ENCODE measurements around the gene AP3S2.

DNA sequence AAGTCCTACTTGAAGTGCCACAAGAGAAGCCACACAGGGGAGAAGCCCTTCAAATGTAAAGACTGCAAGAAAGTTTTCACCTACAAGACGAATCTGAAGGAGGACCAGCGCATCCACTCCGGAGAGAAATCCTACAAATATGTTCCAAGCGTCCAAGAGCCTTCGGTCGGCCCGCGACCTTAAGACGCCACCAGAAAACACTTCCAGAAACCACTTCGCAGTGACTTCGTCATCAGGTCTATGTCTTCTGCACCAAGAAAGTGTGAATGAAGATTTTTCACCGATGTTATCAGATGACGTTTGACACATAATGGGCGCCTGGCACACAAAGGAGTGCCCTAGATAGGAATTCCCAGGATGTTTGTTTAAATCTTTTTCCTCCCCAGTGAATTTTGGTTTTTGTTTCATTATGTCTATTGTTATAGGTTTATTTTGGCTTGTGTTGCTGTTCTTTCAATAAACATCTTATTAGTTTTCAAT lies 43.0 kb upstream of the AP3S2 start:
- TF ChIP-seq, protein P1, sequence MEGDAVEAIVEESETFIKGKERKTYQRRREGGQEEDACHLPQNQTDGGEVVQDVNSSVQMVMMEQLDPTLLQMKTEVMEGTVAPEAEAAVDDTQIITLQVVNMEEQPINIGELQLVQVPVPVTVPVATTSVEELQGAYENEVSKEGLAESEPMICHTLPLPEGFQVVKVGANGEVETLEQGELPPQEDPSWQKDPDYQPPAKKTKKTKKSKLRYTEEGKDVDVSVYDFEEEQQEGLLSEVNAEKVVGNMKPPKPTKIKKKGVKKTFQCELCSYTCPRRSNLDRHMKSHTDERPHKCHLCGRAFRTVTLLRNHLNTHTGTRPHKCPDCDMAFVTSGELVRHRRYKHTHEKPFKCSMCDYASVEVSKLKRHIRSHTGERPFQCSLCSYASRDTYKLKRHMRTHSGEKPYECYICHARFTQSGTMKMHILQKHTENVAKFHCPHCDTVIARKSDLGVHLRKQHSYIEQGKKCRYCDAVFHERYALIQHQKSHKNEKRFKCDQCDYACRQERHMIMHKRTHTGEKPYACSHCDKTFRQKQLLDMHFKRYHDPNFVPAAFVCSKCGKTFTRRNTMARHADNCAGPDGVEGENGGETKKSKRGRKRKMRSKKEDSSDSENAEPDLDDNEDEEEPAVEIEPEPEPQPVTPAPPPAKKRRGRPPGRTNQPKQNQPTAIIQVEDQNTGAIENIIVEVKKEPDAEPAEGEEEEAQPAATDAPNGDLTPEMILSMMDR (IDR thresholded peaks at IDR 0.05) = no peak
- no peak for TF ChIP-seq POLR2A (IDR thresholded peaks at IDR 0.05)
